Ovary (tissue), 9 donors: ENCODE results near the gene PAM16. TPM values are rescaled to one million over a fixed set of nuclear protein-coding genes. Genes with fewer than 3 reads are reported as not detected.

Experiments
- DNase-seq, 5 donors: peaks; one replicate each; pipeline ENCODE4 v3.0.0-alpha.2; 2019 to 2020
- H3K27ac ChIP-seq, 2 donors: fragments of 200-600 bp; one replicate each; pipeline versions ENCODE4 v1.5.1 to v1.8.0; 2019 to 2022
- H3K27me3 ChIP-seq: fragments of 200-600 bp; one replicate; pipeline ENCODE4 v1.8.0; 2022
- H3K36me3 ChIP-seq: fragments of 200-600 bp; sonication (generic); one replicate; pipeline ENCODE4 v1.5.1; 2019
- H3K4me1 ChIP-seq: one replicate; pipeline ENCODE4 v1.8.1; 2013; ENCODE audit warnings: mild to moderate bottlenecking, moderate library complexity; ENCODE audit not compliant: insufficient read depth
- H3K4me3 ChIP-seq: fragments of 200-600 bp; sonication (generic); one replicate; pipeline ENCODE4 v1.5.1; 2017
- H3K9me3 ChIP-seq, 2 donors: fragments of 200-600 bp in 1 of 2; sonication (generic) in 1 of 2; one replicate each; pipeline versions ENCODE4 v1.5.1 to v1.8.1; 2013 to 2019; ENCODE audit warnings: mild to moderate bottlenecking in 1 of 2, moderate library complexity in 1 of 2
- CTCF ChIP-seq, 3 donors: fragments of 450-650 bp in 2 of 3; fragments of 200-600 bp in 1 of 3; IDR thresholded peaks; one replicate each; pipeline versions ENCODE4 v1.5.1 to v1.8.0; 2016 to 2022; ENCODE audit warnings: antibody characterized with exemption in 3 of 3, mild to moderate bottlenecking in 1 of 3
- EP300 ChIP-seq: sonication (generic); formaldehyde crosslinking; IDR thresholded peaks from one replicate; pipeline ENCODE4 v1.6.1; 2017; ENCODE audit warnings: antibody characterized with exemption
- POLR2A ChIP-seq: fragments of 450-650 bp; IDR thresholded peaks from one replicate; pipeline ENCODE4 v1.6.1; 2017; ENCODE audit warnings: antibody characterized with exemption, mild to moderate bottlenecking, moderate library complexity
- WGBS, 3 donors: extraction: QIAGEN DNeasy Blood & Tissue Kit in 1 of 3; methylation state at CpG; one replicate each; pipeline versions ENCODE4 v1.1.5 to v1.1.7; 2013 to 2017; 5-methylcytosine and 5-hydroxymethylcytosine counted together
- intact Hi-C, 4 donors: fragments of 100-400 bp; cut with DNase I; formaldehyde crosslinking; loops; one replicate each; pipeline versions ENCODE4 v1.11.0 to v1.15.1; 2022 to 2023
- polyA plus RNA-seq, 2 donors: library from polyadenylated mRNA; stranded (reverse); fragments of 200-250 nt in 1 of 2; fragments of 350-450 nt in 1 of 2; fragmentation: Illumina TruSeq in 1 of 2; extraction: RNeasy Lipid Tissue Mini Kit (QIAGEN cat#74804) in 1 of 2; gene quantifications; one replicate each; pipeline ENCODE4 v1.2.3, GENCODE V29; 2013 to 2014
- total RNA-seq, 7 donors: library from RNA; depleted of rRNA in 2 of 7; stranded (reverse); fragments of >200 nt in 2 of 7; fragmentation: NEBNext Ultra II Directional in 3 of 7; extraction: Animal tissue kit (Norgen Biotek cat#: 25700) in 3 of 7; gene quantifications; one replicate each; pipeline versions ENCODE4 v1.1.0 to v1.2.4, GENCODE V29; 2016 to 2023
- donor health status: DM: no; HTN: no; CAD: no; lungs with moderate emphysema.
- donor health status: DM: no; HTN: no; CAD: no.
- donor health status: Bipolar disorder and iron deficiency.
- donor health status: DM: yes; HTN: yes; CAD: no.
- donor health status: DM: no; HTN: no; CAD: no.
- donor health status: DM: yes; HTN: yes; CAD: no.

The PAM16 gene
- total and polyA plus RNA-seq, 9 donors: 18.5 to 47.2 (median 35.7) TPM

- H3K4me3 ChIP-seq: no peak overlapping the region
- TF ChIP-seq CTCF (IDR thresholded peaks at IDR 0.05) (no peak), EP300 (no peak), POLR2A (no peak)
- no peaks in the 10 kb centered on the region for H3K36me3 ChIP-seq
- peak in 1 of 5 donors; percentile 25 for DNase-seq
- WGBS, 3 donors: 94 to 97% (median 94%) methylated on average over 19 of the region's 19 CpGs
- H3K27me3 ChIP-seq: no peaks in the 10 kb centered on the region
- no peaks in the 10 kb centered on the region for H3K9me3 ChIP-seq
- intact Hi-C loops: no loop called here
- no peaks in the 10 kb centered on the region for H3K4me1 ChIP-seq
- no peak overlapping the region for H3K27ac ChIP-seq
Observed at GRCh38 chr16:4358236-4358635, 7.1 kb upstream of the PAM16 start.

- Histone ChIP-seq H3K27ac (no peak overlapping the region), H3K27me3 (no peaks in the 10 kb centered on the region), H3K4me3 (no peak overlapping the region), H3K9me3 (no peaks in the 10 kb centered on the region), H3K36me3 (no peaks in the 10 kb centered on the region), H3K4me1 (no peaks in the 10 kb centered on the region)
- intact Hi-C loops: no loop called here
- 93 to 96% (median 95%) methylated on average over 7 of the region's 7 CpGs for WGBS, 3 donors
- DNase-seq: no peak
- TF ChIP-seq POLR2A: no peak
Observed at GRCh38 chr16:4356820-4357219, 5.7 kb upstream of the PAM16 start.

- Histone ChIP-seq H3K4me3 (no peak overlapping the region), H3K4me1 (peaks cover 3% of the 10 kb centered on the region), H3K9me3 (no peaks in the 10 kb centered on the region), H3K27me3 (no peaks in the 10 kb centered on the region), H3K27ac (no peak overlapping the region), H3K36me3 (no peaks in the 10 kb centered on the region)
- no peak for TF ChIP-seq CTCF (IDR thresholded peaks at IDR 0.05)
- no peak for TF ChIP-seq POLR2A
- TF ChIP-seq EP300: no peak
- intact Hi-C loops: no loop called here
- 93 to 95% (median 94%) methylated on average over 19 to 20 of the region's 20 CpGs for WGBS, 3 donors
- no peak for DNase-seq
Observed at GRCh38 chr16:4354512-4355409, 3.6 kb upstream of the PAM16 start.

GRCh38 chr16:4353675-4354074 is 2.6 kb upstream of the PAM16 start:
- H3K36me3 ChIP-seq: no peaks in the 10 kb centered on the region

More at GRCh38 chr16:4353675-4354074, 2.6 kb upstream of the PAM16 start:
- 92 to 95% (median 93%) methylated on average over 4 of the region's 4 CpGs for WGBS, 3 donors
- peaks cover 3% of the 10 kb centered on the region for H3K4me1 ChIP-seq
- no peak overlapping the region for H3K4me3 ChIP-seq
- DNase-seq: no peak
- no peaks in the 10 kb centered on the region for H3K27me3 ChIP-seq
- no peaks in the 10 kb centered on the region for H3K9me3 ChIP-seq
- no peak for TF ChIP-seq POLR2A
- TF ChIP-seq CTCF (IDR thresholded peaks at IDR 0.05): no peak
- no peak for TF ChIP-seq EP300
- intact Hi-C loops: no loop called here
- no peak overlapping the region for H3K27ac ChIP-seq
